Esophagus squamous epithelium (tissue), 4 donors: ENCODE results near the gene RNF215.

ENCODE experiments used
- CTCF ChIP-seq, 6 experiments: fragments of 450-650 bp in 4 of 6; fragments of 200-600 bp in 2 of 6; sonication (generic) in 2 of 6; IDR thresholded peaks; one replicate each; pipeline ENCODE4 v1.5.1; 2016 to 2019; ENCODE audit warnings: antibody characterized with exemption in 6 of 6, mild to moderate bottlenecking in 4 of 6, moderate library complexity in 4 of 6
- POLR2A ChIP-seq, 4 donors: fragments of 450-650 bp; IDR thresholded peaks; one replicate each; pipeline ENCODE4 v1.6.1; 2017; ENCODE audit warnings: antibody characterized with exemption in 4 of 4, mild to moderate bottlenecking in 4 of 4, moderate library complexity in 3 of 4

GRCh38 chr22:30371981-30372380 lies 15.2 kb downstream of the RNF215 start:
- TF ChIP-seq CTCF (IDR thresholded peaks at IDR 0.05), result no peak
- no peak for TF ChIP-seq POLR2A (IDR thresholded peaks at IDR 0.05)
